ENCODE measurements around the gene RUSF1. TPM values are rescaled to one million over a fixed set of nuclear protein-coding genes. Genes with fewer than 3 reads are reported as not detected.

RUSF1 gene
- total and polyA plus RNA-seq, 10 of the 15 experiments (the other 5 are each of a cell fraction or from before 2014, with no cell fraction given), result 0.20 to 46.3 (median 29.7) TPM

- no peak for DNase-seq (ENCODE audit: low read depth, low spot score)
- ChIA-PET RAD21 (ENCODE audit: unreplicated experiment) (no interaction called here), SMC1A (ENCODE audit: uncharacterized antibody, unreplicated experiment) (interaction anchor here (0.6 kb wide), 1 partner anchor 383 kb away, joined by 3 read pairs; no protein-coding TSS in a partner anchor), CTCF (no interaction called here), POLR2A (no interaction called here)
- Histone ChIP-seq H3K4me1 (ENCODE audit: control insufficient read depth, insufficient read depth, low read length) (0 out of 2 replicates have a peak, but pooled peaks cover 2% of the 10 kb centered on the region), H3K9ac (ENCODE audit: control insufficient read depth, insufficient read depth, low read length) (no peak within 1 kb of the TSS), H3K27me3 (replicated peaks in 1 of 2; ENCODE audit: control insufficient read depth in 2 of 2, insufficient read depth in 2 of 2, low read length in 1 of 2) (peaks cover 0 to 6% of the 10 kb centered on the region in 2 experiments; a peak in 3 of 4 replicates), H3K36me3 (ENCODE audit: control insufficient read depth in 2 of 2, insufficient read depth in 2 of 2, low read length in 1 of 2) (no peaks in the 10 kb centered on the region; a peak in 1 of 4 replicates), H3K27ac (ENCODE audit: control insufficient read depth, insufficient read depth) (no peak within 1 kb of the TSS), H3K4me2 (ENCODE audit: control insufficient read depth, insufficient read depth) (no peak within 1 kb of the TSS), H4K20me1 (ENCODE audit: control insufficient read depth, insufficient read depth) (no peaks in the 10 kb centered on the region), H2AFZ (ENCODE audit: control insufficient read depth, low read depth, low read length) (no peak within 1 kb of the TSS), H3K4me3 (no peak within 1 kb of the TSS), H3K79me2 (ENCODE audit: control insufficient read depth, insufficient read depth, low read length) (no peaks in the 10 kb centered on the region), H3K9me3 (replicated peaks; ENCODE audit: control insufficient read depth, insufficient read depth, low read length) (no peaks in the 10 kb centered on the region)
- no peak for ATAC-seq
- WGBS (ENCODE audit: insufficient coverage, insufficient replicate concordance, low lambda C conversion rate, missing lambda C conversion rate), result 18% methylated on average over 4 of the region's 4 CpGs
- TF ChIP-seq NR2C2 (IDR thresholded peaks at IDR 0.05; ENCODE audit: borderline replicate concordance, control insufficient read depth, insufficient read length, low read depth), result no peak
- no peak for TF ChIP-seq FOXK2 (IDR thresholded peaks at IDR 0.05)
- TF ChIP-seq ZNF384 (IDR thresholded peaks at IDR 0.05; ENCODE audit: borderline replicate concordance, low read depth, low read length), result no peak
- TF ChIP-seq EP300 (IDR thresholded peaks at IDR 0.05; ENCODE audit: borderline replicate concordance in 1 of 2, control insufficient read depth in 1 of 2, low read depth in 2 of 2, low read length in 2 of 2), result no peak
- FAIRE-seq, result no peak
- no TSS peak for BruUV-seq (replicated peaks)
- intact Hi-C loops (cut with micrococcal nuclease; ENCODE audit: unreplicated experiment) (no loop called here), in situ Hi-C loops (cut with MboI) (no loop called here)
Observed at GRCh38 chr16:31483081-31483480, 25.1 kb downstream of the RUSF1 start, which contains the start of gene SLC5A2. Gene SLC5A2, plus strand, starts transcription at chr16:31483123. Its CDS starts 14 bp downstream, at chr16:31483137.

DNA sequence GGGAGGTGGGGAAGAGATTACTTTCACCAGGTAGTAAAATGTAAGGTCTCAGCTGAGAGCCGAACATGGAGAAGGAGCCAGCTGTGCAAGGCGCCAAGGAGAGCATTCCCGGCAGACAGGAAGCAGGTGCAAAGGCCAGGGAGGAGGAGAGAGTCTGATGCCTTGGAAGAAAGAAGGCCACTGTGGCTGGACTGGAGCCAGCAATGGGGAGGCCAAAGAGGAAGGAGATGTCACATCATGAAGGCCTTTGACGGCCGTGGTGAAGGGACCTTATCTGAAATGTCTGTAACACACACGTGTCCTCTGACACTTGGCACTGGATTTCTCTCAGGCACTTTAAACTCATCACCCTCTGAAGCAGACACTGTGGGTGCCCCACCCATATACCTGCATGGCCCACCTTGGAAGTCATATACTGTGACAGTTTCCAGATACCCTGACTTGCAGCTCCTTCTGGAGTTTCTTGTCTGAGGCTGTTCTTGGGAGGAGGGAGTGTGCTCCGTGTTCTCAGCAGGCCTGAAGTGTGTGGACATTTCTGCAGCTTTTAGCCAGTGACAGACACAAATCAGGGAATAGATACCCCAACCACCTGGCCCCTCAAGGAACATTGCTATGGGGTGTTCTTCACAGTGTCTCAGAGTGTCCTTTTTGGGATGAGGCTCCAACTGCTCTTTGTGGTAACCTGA is 27.2 kb downstream of the RUSF1 start:
- Histone ChIP-seq H3K36me3 (ENCODE audit: control insufficient read depth in 2 of 2, insufficient read depth in 2 of 2, low read length in 1 of 2) (no peaks in the 10 kb centered on the region), H4K20me1 (ENCODE audit: control insufficient read depth, insufficient read depth) (no peaks in the 10 kb centered on the region), H3K27me3 (replicated peaks in 1 of 2; ENCODE audit: control insufficient read depth in 2 of 2, insufficient read depth in 2 of 2, low read length in 1 of 2) (peaks cover 0 to 6% of the 10 kb centered on the region in 2 experiments; a peak in 3 of 4 replicates), H3K9me3 (replicated peaks; ENCODE audit: control insufficient read depth, insufficient read depth, low read length) (no peaks in the 10 kb centered on the region), H3K4me2 (ENCODE audit: control insufficient read depth, insufficient read depth) (no peak overlapping the region), H3K9ac (ENCODE audit: control insufficient read depth, insufficient read depth, low read length) (no peak overlapping the region), H3K4me3 (no peak overlapping the region), H3K27ac (ENCODE audit: control insufficient read depth, insufficient read depth) (no peak overlapping the region), H3K79me2 (ENCODE audit: control insufficient read depth, insufficient read depth, low read length) (no peaks in the 10 kb centered on the region), H2AFZ (ENCODE audit: control insufficient read depth, low read depth, low read length) (no peak overlapping the region), H3K4me1 (ENCODE audit: control insufficient read depth, insufficient read depth, low read length) (peaks cover 7% of the 10 kb centered on the region; the same call in 1 of the 2 replicates)
- FAIRE-seq (no peak), DNase-seq (ENCODE audit: low read depth, low spot score) (no peak), ATAC-seq (no peak)
- intact Hi-C loops (cut with micrococcal nuclease; ENCODE audit: unreplicated experiment), result no loop called here
- BruUV-seq (replicated peaks), result no TSS peak
- TF ChIP-seq, protein P1, sequence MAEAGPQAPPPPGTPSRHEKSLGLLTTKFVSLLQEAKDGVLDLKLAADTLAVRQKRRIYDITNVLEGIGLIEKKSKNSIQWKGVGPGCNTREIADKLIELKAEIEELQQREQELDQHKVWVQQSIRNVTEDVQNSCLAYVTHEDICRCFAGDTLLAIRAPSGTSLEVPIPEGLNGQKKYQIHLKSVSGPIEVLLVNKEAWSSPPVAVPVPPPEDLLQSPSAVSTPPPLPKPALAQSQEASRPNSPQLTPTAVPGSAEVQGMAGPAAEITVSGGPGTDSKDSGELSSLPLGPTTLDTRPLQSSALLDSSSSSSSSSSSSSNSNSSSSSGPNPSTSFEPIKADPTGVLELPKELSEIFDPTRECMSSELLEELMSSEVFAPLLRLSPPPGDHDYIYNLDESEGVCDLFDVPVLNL (IDR thresholded peaks at IDR 0.05; ENCODE audit: low read depth, low read length), result no peak
- in situ Hi-C loops (cut with MboI), result no loop called here
- RAD21 ChIA-PET (ENCODE audit: unreplicated experiment), result no interaction called here
- POLR2A ChIA-PET, result no interaction called here
- WGBS (ENCODE audit: insufficient coverage, insufficient replicate concordance, low lambda C conversion rate, missing lambda C conversion rate), result 19% methylated on average over 7 of the region's 7 CpGs
- SMC1A ChIA-PET (ENCODE audit: uncharacterized antibody, unreplicated experiment), result no interaction called here
- CTCF ChIA-PET, result no interaction called here

Measured in GM12878 (cell line).